Measurements from ENCODE around the gene ING3.

ING3 gene

GRCh38 chr7:120916538-120916937, 34.0 kb upstream of the ING3 start:
- Histone ChIP-seq H3K27me3 (ENCODE audit: insufficient read depth, low read length, poor library complexity, severe bottlenecking) (no peaks in the 10 kb centered on the region), H3K36me3 (ENCODE audit: insufficient read depth, low read length) (no peaks in the 10 kb centered on the region), H3K9me2 (replicated peaks; ENCODE audit: low read depth, low read length) (no peaks in the 10 kb centered on the region), H3F3A (ENCODE audit: low read depth) (no peaks in the 10 kb centered on the region), H4K20me1 (ENCODE audit: insufficient read depth, low read length, poor library complexity, severe bottlenecking) (no peaks in the 10 kb centered on the region), H3K9me3 (ENCODE audit: insufficient read depth, low read depth, low read length) (no peaks in the 10 kb centered on the region), H3K79me2 (ENCODE audit: insufficient read depth, low read length) (no peaks in the 10 kb centered on the region), H3K4me1 (ENCODE audit: insufficient read depth, low read length, poor library complexity, severe bottlenecking) (no peaks in the 10 kb centered on the region), H2AFZ (ENCODE audit: low read length) (no peak overlapping the region), H3K4me3 (ENCODE audit: low read length, poor library complexity, severe bottlenecking) (no peak overlapping the region), H3K4me2 (ENCODE audit: low read depth, low read length, poor library complexity, severe bottlenecking) (no peak overlapping the region), H3K9ac (ENCODE audit: low read depth, low read length, poor library complexity, severe bottlenecking) (no peak overlapping the region)
- TF ChIP-seq EZH2phosphoT487 (IDR thresholded peaks at IDR 0.05; ENCODE audit: borderline replicate concordance) (no peak), CTCF (conservative IDR thresholded peaks at IDR 0.05; ENCODE audit: low read length) (no peak)

- H3K4me1 ChIP-seq (ENCODE audit: insufficient read depth, low read length, poor library complexity, severe bottlenecking), result no peaks in the 10 kb centered on the region
- no peak overlapping the region for H3K4me2 ChIP-seq (ENCODE audit: low read depth, low read length, poor library complexity, severe bottlenecking)
- no peaks in the 10 kb centered on the region for H3K79me2 ChIP-seq (ENCODE audit: insufficient read depth, low read length)
- H3K36me3 ChIP-seq (ENCODE audit: insufficient read depth, low read length), result no peaks in the 10 kb centered on the region
- H3K4me3 ChIP-seq (ENCODE audit: low read length, poor library complexity, severe bottlenecking), result no peak overlapping the region
- TF ChIP-seq CTCF (conservative IDR thresholded peaks at IDR 0.05; ENCODE audit: low read length) (no peak), EZH2phosphoT487 (IDR thresholded peaks at IDR 0.05; ENCODE audit: borderline replicate concordance) (no peak)
- H3K9me2 ChIP-seq (replicated peaks; ENCODE audit: low read depth, low read length), result no peaks in the 10 kb centered on the region
- H3K9me3 ChIP-seq (ENCODE audit: insufficient read depth, low read depth, low read length), result no peaks in the 10 kb centered on the region
- no peaks in the 10 kb centered on the region for H3F3A ChIP-seq (ENCODE audit: low read depth)
- no peaks in the 10 kb centered on the region for H4K20me1 ChIP-seq (ENCODE audit: insufficient read depth, low read length, poor library complexity, severe bottlenecking)
- H3K9ac ChIP-seq (ENCODE audit: low read depth, low read length, poor library complexity, severe bottlenecking), result no peak overlapping the region
- no peak overlapping the region for H2AFZ ChIP-seq (ENCODE audit: low read length)
- no peaks in the 10 kb centered on the region for H3K27me3 ChIP-seq (ENCODE audit: insufficient read depth, low read length, poor library complexity, severe bottlenecking)
These were observed 31.1 kb upstream of the ING3 start for GRCh38 chr7:120919466-120919865.

GRCh38 chr7:120920034-120920433, 30.5 kb upstream of the ING3 start:
- H2AFZ ChIP-seq (ENCODE audit: low read length), result no peak overlapping the region
- no peaks in the 10 kb centered on the region for H3K36me3 ChIP-seq (ENCODE audit: insufficient read depth, low read length)
- H3K9me3 ChIP-seq (ENCODE audit: insufficient read depth, low read depth, low read length), result no peaks in the 10 kb centered on the region
- no peaks in the 10 kb centered on the region for H3K4me1 ChIP-seq (ENCODE audit: insufficient read depth, low read length, poor library complexity, severe bottlenecking)
- no peaks in the 10 kb centered on the region for H3K9me2 ChIP-seq (replicated peaks; ENCODE audit: low read depth, low read length)
- no peak for TF ChIP-seq EZH2phosphoT487 (IDR thresholded peaks at IDR 0.05; ENCODE audit: borderline replicate concordance)
- TF ChIP-seq CTCF (conservative IDR thresholded peaks at IDR 0.05; ENCODE audit: low read length), result no peak
- no peaks in the 10 kb centered on the region for H3K79me2 ChIP-seq (ENCODE audit: insufficient read depth, low read length)
- no peaks in the 10 kb centered on the region for H3F3A ChIP-seq (ENCODE audit: low read depth)
- H3K9ac ChIP-seq (ENCODE audit: low read depth, low read length, poor library complexity, severe bottlenecking), result no peak overlapping the region
- no peak overlapping the region for H3K4me3 ChIP-seq (ENCODE audit: low read length, poor library complexity, severe bottlenecking)
- H3K27me3 ChIP-seq (ENCODE audit: insufficient read depth, low read length, poor library complexity, severe bottlenecking), result no peaks in the 10 kb centered on the region
- H4K20me1 ChIP-seq (ENCODE audit: insufficient read depth, low read length, poor library complexity, severe bottlenecking), result no peaks in the 10 kb centered on the region
- H3K4me2 ChIP-seq (ENCODE audit: low read depth, low read length, poor library complexity, severe bottlenecking), result no peak overlapping the region

Measured in Loucy (cell line).